ENCODE results near the gene HSPA9. TPM values are rescaled to one million over a fixed set of nuclear protein-coding genes. Genes with fewer than 3 reads are reported as not detected.
A peak's percentile ranks its signal among the peaks of the same experiment; 100 is the strongest.

The HSPA9 gene
- total RNA-seq, 1 donor from 2014 or later, result 160 TPM

GRCh38 chr5:138565100-138565821 lies 9.9 kb downstream of the HSPA9 start:
- no peaks in the 10 kb centered on the region for H3K27me3 Mint-ChIP-seq (ENCODE audit: low read depth)
- no peak for TF ChIP-seq CTCF (IDR thresholded peaks at IDR 0.05; ENCODE audit: unreplicated experiment)
- no peak overlapping the region for H3K4me3 Mint-ChIP-seq

GRCh38 chr5:138564242-138564641 lies 11.0 kb downstream of the HSPA9 start:
- Mint-ChIP-seq H3K36me3 (peaks cover 60% of the 10 kb centered on the region), H3K4me1 (no peaks in the 10 kb centered on the region), H3K9me3 (no peaks in the 10 kb centered on the region), H3K4me3 (no peak overlapping the region), H3K27me3 (ENCODE audit: low read depth) (no peaks in the 10 kb centered on the region), H3K27ac (no peak overlapping the region)
- no peak for TF ChIP-seq CTCF (IDR thresholded peaks at IDR 0.05; ENCODE audit: unreplicated experiment)
- no peak for DNase-seq (ENCODE audit: low spot score in 2 of 2, unreplicated experiment in 2 of 2)

More at GRCh38 chr5:138565100-138565821, 9.9 kb downstream of the HSPA9 start:
- no peak overlapping the region for H3K27ac Mint-ChIP-seq
- H3K4me1 Mint-ChIP-seq, result no peaks in the 10 kb centered on the region
- DNase-seq (ENCODE audit: low spot score in 2 of 2, unreplicated experiment in 2 of 2), result no peak
- peaks cover 56% of the 10 kb centered on the region for H3K36me3 Mint-ChIP-seq
- H3K9me3 Mint-ChIP-seq, result no peaks in the 10 kb centered on the region

GRCh38 chr5:138563340-138564118 lies 11.7 kb downstream of the HSPA9 start:
- no peak for DNase-seq (ENCODE audit: low spot score in 2 of 2, unreplicated experiment in 2 of 2)
- Mint-ChIP-seq H3K4me1 (no peaks in the 10 kb centered on the region), H3K27ac (peak overlapping the region; percentile 7), H3K36me3 (peaks cover 57% of the 10 kb centered on the region), H3K9me3 (no peaks in the 10 kb centered on the region), H3K4me3 (no peak overlapping the region), H3K27me3 (ENCODE audit: low read depth) (no peaks in the 10 kb centered on the region)
- TF ChIP-seq CTCF (IDR thresholded peaks at IDR 0.05; ENCODE audit: unreplicated experiment), result no peak

GRCh38 chr5:138560971-138561370 lies 14.2 kb downstream of the HSPA9 start:
- TF ChIP-seq CTCF (IDR thresholded peaks at IDR 0.05; ENCODE audit: unreplicated experiment), result no peak
- no peak overlapping the region for H3K27ac Mint-ChIP-seq
- no peak overlapping the region for H3K4me3 Mint-ChIP-seq
- no peaks in the 10 kb centered on the region for H3K9me3 Mint-ChIP-seq
- DNase-seq (ENCODE audit: low spot score in 2 of 2, unreplicated experiment in 2 of 2), result no peak
- no peaks in the 10 kb centered on the region for H3K4me1 Mint-ChIP-seq
- H3K27me3 Mint-ChIP-seq (ENCODE audit: low read depth), result no peaks in the 10 kb centered on the region
- H3K36me3 Mint-ChIP-seq, result peaks cover 59% of the 10 kb centered on the region

- DNase-seq (ENCODE audit: low spot score in 2 of 2, unreplicated experiment in 2 of 2), result no peak
- H3K4me1 Mint-ChIP-seq, result no peaks in the 10 kb centered on the region
- peaks cover 57% of the 10 kb centered on the region for H3K36me3 Mint-ChIP-seq
- no peaks in the 10 kb centered on the region for H3K9me3 Mint-ChIP-seq
- no peaks in the 10 kb centered on the region for H3K27me3 Mint-ChIP-seq (ENCODE audit: low read depth)
- H3K4me3 Mint-ChIP-seq, result no peak overlapping the region
- no peak overlapping the region for H3K27ac Mint-ChIP-seq
- no peak for TF ChIP-seq CTCF (IDR thresholded peaks at IDR 0.05; ENCODE audit: unreplicated experiment)
Observed at GRCh38 chr5:138559937-138560336, 15.3 kb downstream of the HSPA9 start.

All from mesothelial cell of epicardium (in vitro differentiated cells).